Fibroblast of peridontal ligament (primary cell): Measurements from ENCODE around the gene LPCAT2.

Source experiments
- DNase-seq: peaks from one replicate; pipeline ENCODE4 v3.0.0-alpha.2; 2010; ENCODE audit errors: extremely low read depth

The LPCAT2 gene

DNA sequence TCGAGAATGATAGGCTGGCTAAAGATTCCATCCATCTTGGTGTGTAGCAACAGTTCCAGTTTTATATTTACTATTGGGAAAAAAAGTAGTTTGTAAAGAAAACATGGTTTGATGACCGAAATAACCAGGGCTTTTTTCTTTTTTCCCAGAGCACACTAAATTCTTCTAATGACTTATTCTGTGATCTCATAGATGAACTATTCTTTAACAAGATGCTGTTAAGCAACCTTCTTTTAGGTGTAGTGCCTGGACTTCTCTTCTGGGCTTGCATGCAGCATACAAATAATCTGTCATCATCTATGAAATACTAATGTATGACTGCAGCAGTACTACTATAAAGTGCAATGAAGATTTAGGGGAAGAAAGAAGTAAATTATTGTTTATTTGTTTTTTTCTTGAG is 46.6 kb downstream of the LPCAT2 start:
- no peak for DNase-seq

DNA sequence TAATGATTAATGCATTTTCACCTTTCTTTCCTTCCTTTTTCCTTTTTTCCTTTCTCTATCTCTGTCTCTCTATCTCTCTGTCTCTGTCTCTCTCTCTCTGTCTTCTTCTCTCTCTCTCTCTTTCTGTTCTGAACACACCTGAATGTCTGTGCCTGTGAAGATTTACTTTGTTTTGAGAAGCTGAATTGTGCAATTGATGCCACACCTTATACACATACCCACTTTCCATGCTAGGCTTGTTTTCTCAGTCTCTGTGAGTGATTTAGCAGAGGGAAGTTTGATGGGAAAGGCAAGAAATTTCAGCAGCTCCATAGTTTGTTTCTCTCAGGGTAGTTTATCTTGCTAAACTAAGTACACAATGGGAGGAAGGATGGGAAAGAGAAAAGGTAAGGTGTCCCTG is 48.3 kb downstream of the LPCAT2 start:
- no peak for DNase-seq

DNA sequence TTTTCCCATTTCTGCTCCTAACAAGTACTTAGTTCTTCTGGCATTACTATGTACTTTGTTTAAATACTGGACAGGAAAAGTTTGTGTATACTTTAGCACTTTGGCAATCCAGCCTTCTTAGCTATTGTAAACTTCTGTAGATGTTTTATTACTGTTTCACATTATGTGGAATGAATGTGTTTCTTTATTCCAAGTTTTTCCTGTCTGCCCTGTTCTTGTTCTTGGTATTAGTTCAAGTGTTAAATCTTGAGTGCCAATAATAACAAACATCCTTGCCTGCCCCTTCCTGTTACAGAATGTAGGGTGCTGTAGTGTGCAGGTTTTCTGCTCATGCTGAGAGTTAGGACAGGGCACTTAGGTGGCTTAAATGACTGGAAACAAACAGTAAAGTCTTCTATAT is 50.4 kb downstream of the LPCAT2 start:
- peak; percentile 79 for DNase-seq

DNA sequence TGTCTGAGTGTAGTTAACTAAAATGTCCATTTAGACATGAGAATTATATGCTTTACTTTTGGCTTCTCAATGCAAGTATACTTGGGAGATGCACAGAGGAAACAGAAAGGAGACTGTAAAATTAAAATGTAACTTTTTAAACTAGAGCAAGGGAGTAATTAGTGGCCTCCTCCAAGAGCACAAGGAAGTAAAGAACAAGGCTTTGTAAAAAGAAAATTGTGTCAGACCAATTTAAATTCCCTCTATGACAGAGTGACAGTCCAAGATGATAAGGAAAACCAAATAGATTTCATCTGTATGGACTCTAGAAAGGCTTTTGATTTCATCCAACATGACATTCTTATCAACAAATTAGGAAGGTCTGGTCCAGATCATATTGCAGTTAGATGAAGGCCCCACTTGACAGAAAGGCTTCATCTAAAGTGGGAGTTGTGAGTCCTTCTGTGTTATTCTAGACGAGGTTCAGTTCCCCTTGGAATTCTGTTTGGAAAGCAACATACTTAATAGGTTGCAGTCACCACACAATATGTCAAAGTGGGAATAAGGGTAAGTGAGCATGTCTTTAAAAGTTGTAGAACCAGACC is 51.2 kb downstream of the LPCAT2 start:
- no peak for DNase-seq

DNA sequence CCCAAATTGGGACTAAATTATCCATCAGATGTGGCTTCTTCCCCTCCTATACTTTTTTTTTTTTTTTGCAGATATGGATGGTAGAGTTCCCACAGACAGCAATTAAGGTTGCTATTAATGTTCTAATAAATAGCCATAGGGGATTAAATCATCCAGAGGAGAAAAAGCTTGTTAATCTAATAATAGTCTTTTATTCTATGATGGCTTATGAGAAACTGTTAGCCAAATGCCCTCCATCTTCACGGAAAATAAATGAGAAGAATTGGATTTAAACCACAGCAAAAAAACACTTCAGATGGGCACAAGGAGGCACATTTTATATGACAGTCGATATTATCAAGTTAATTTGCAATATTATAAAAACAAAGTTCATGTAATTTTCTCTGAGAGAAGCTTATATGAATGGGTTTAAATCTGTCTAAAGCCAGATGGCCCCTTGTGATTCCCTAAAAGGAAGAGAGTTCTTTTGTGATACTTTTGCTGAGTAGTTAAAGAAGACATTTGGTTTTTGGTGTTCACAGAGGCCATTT is 52.5 kb downstream of the LPCAT2 start:
- DNase-seq, result no peak

DNA sequence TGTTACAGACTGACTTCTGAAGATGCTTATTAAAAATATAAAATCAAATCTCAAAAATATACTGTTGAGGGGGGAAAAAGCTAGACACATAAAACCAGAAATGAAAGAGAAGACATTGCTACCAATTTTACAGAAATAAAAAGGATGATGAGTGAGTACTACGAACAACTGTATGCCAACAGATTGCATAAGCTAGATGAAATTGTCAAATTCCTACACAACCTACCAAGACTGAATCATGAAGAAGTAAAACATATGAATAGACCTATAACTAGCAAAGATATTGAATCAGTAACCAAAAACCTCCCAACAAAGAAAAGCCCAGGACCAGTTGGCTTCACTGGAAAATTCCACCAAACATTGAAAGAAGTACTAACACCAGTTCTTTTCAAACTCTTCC is 54.1 kb downstream of the LPCAT2 start:
- peak; percentile 85 for DNase-seq

DNA sequence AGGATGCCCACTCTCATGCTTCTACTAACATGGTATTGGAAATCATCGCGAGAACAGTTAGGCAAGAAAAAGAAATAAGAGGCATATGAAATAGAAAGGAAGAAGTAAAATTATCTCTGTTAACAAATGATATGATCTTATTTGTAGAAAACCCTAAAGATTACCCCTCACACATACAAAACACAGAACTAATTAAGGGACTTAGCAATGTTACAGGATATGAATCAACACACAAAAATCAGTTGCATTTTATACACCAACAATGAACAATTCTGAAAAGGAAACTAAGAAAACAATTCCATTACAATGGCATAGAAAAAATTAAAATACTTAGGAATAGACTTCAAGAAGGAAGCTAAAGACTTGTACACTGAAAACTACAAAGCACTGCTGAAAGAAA is 54.9 kb downstream of the LPCAT2 start:
- no peak for DNase-seq

DNA sequence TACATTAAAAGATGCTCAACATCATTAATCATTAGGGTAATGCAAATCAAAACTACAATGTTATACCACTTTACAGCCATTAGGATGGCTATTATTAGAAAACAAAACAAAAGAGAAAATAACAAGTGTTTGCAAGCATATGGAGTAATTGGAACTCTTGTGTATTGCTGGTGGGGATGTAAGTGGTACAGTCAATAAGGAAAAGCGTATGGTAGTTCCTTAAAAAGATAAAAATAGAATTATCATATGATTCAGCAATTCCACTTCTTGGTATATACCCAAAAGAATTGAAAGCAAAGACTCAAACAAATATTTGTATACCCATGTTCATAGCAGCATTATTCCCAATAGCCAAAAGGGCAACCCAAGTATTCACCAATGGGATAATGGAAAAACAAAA is 56.2 kb downstream of the LPCAT2 start:
- no peak for DNase-seq

DNA sequence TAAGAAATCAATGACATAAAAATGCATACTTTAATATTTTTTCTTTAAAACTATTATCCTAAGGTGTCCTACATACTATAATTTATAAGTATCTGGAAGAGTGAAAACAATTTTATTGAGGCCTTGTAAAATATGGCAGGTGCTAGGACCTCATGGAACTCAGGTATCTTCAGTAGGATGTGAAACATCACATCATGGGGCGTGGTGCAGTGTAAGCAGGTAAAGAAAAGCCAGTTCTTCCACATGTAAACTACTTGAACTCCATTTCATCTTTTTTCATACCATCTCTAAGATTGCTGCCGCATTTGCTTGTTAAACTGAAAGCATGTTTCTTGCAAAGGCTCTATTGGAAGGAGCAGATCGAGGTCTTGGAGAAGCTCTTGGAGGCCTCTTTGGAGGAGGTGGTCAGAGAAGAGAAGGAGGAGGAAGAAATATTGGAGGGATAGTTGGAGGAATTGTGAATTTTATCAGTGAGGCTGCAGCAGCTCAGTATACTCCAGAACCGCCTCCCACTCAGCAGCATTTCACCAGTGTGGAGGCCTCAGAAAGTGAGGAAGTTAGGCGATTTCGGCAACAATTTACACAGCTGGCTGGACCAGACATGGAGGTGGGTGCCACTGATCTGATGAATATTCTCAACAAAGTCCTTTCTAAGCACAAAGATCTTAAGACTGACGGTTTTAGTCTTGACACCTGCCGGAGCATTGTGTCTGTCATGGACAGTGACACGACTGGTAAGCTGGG is 57.7 kb downstream of the LPCAT2 start, which contains the start of gene CAPNS2:
CAPNS2 (plus strand) TSS at position 253 of the 744 bp plus-strand sequence; CDS start at position 326, 73 bp downstream.
- DNase-seq, result no peak

DNA sequence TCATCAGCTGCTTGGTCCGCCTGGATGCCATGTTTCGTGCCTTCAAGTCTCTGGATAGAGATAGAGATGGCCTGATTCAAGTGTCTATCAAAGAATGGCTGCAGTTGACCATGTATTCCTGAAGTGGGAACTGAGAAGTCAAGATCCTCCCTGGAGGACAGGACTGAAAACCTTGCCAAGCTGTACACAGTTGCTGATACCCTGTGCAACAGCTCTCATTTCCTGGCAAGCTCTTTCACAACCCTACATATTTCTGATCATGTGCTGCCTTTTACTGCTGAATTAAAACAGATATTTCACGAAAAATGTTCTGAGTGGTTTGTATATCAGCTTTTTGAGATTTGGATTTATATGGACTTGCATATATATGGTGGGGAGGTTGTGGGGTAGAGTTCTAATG is 58.5 kb downstream of the LPCAT2 start:
- peak; percentile 80 for DNase-seq

DNA sequence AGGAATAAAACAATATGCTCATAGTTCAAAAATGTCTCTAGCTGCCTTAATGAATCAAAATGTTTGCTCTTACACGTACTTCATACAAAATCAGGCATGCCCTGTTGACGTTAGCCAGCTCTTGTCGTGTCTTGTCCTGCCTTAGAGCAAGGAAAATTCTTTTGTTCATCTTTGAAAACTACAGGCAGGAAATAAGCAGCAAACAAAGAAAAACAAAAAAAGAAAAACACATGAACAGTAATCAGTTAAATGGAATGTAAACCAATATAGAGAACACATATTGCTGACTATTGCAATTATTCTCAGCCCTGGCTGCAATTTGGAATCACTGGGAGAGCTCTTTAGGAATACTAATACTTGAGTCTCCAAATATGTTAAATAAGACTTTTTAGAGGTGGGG is 59.3 kb downstream of the LPCAT2 start:
- peak; percentile 15 for DNase-seq

DNA sequence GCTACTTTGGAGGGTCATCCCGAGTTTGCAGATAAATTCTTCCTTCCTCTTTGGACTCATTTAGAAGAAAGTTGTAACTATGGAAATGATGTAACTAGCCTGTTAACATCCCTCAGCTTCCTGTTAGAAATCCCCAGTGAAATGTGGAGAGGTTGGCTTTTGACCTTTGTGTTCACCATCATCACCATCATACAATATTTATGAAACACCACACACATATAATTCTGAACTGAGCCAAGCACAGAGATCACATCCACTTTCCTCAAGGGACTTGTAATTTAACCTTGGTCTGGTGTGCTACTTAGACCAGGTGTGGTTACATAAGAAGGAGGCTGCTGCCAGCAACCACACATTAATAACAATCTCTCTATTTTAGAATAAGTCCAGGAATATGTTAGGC is 60.2 kb downstream of the LPCAT2 start:
- peak; percentile 70 for DNase-seq

DNA sequence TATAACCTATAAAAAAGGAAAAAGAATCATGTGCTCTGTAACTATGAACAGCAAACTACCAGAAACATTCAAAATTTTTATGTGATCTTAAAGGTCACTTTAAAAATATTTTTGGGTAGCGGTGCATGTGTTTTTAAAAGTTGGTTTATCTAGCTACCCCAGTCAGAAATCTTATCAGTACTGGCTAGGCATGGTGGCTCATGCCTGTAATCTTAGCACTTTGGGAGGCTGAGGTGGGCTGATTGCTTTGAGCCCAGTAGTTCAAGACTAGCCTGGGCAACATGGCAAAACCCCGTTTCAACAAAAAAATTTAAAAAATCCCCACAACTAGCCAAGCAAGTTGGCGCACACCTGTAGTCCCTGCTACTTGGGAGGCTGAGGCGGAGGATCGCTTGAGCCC is 61.3 kb downstream of the LPCAT2 start:
- no peak for DNase-seq

DNA sequence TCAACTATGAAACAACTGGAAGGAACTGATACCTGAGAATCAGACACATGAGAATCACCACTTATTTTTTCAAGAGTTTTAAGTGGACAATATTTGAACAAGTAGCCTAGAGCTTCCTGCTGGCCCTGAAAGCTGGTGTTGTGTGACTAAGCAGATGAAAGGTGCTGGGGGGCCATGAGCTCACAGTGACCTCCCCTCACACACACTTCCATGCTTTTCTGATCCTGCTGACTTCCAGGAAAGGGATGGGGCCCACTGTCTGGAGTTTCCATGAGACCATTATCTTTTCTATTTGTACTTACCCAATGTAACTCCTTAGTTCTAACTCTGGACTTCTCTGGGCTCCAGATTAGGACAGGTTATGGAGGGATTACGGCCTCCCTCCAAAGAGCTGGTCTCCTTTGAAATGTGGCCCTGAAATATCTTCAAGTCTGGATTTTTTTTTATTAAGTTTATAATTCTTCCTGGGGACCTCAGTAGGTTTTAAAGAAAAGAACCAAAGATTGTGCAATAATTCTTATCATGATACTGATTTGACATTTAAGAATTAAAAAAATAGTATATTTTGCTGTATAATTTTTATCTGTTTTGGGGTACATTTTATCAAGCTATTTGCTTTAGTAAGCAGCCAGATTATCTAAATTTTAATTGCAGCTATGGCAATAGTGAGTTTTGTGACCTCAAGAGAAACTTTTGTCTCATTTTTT is 62.5 kb downstream of the LPCAT2 start:
- no peak for DNase-seq

DNA sequence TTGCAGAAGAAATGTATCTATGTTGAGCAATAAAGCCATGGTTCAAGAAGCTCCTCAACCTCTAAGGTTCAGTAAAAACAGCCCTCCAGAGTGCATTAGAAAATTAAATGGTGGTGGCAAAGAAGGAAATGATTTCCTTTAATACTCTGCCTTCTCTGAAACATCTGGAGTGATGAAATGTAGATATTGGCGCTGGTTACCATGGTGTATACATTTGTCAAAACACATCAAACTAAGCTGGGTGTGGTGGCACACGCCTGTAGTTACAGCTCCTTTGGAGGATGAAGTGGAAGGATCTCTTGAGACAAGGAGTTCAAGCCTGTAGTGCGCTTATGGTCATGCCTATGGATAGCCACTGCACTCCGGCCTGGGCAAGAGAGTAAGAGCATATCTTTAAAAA is 63.6 kb downstream of the LPCAT2 start:
- peak; percentile 57 for DNase-seq

DNA sequence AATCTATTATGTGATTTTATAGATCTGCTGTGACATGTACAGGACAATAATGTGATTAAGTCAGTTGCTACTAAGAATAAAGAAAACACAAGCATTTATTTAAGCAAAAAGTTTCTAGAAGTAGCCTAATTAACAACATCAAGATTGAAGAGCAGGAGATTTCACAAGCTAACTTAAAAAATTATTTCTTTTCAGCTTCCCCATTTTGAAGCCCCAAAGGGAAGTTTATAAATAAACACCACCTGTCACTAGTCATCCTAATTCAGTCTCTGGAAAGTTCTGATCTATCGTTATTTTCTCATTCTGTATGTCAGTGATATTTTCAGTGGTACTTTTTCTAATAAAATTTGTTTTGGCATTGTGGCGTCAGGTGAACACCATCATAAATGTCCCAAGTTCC is 65.9 kb downstream of the LPCAT2 start:
- no peak for DNase-seq

DNA sequence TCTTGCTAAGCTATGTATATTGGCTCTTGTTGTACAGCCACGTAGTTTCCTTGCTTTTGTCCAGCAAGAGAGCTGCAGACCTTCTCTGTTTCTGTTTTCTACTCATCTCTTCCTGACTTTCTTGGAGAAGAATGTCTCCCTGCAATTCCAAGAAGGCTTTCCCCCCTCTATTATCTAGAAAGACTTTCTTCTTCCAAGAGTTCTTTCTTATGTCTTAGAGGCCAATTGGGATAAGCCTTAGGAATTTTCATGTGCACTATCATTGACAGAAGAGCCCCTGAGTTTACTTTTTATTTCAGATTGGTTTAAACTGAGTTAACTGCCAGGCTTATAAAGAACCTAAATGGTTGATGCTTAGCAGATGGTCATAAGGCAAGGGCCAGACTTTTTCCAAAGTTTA is 66.6 kb downstream of the LPCAT2 start:
- DNase-seq, result no peak

DNA sequence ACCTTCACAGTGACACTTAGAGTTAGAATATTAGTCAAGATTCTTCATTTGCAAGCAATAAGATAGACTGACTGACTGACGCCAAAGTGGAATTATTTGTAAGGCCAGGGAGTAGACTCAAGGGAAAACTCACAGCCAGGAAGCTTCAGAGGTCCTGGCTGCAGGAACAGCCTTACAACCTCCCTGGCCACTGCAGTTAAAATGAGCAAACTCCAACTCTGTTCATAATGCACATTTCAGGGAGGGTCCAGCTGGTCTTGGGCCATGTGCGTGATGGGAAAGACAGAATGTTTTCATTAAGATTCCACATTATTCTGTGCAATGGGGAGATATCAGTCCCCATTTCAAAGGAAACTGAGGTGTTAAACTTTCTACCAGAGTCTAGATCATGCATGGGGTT is 67.5 kb downstream of the LPCAT2 start:
- no peak for DNase-seq

DNA sequence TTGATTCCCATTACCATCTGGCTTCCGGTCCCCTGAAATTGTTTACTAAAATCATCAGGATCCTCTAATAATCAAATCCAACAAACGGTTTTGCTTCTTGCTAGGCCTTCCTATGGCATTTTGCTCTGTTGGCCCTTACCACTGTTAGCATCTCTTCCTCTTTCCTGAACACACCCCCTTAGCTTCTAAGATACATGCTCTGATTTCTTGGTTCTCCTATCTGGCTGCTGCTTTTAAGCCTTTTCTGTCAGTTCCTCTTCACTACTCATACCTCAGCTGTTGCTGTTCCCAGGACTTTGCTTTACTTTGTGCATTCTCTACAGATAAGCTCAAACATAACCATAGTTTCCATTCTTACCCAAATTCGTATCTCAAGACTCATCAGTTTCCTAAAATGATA is 69.0 kb downstream of the LPCAT2 start:
- no peak for DNase-seq

DNA sequence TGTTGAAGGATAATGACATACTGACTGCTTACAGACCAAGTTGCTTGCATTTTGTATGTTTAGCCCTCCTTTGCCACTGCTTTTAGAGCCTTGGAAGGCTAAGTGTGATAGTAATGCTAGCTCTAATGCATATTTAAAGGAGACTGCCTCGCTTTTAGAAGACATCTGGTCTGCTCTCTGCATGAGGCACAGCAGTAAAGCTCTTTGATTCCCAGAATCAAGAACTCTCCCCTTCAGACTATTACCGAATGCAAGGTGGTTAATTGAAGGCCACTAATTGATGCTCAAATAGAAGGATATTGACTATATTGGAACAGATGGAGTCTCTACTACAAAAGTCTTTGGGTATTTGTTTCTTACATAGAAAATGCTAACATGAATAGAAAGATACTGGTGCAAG is 76.8 kb downstream of the LPCAT2 start:
- no peak for DNase-seq

DNA sequence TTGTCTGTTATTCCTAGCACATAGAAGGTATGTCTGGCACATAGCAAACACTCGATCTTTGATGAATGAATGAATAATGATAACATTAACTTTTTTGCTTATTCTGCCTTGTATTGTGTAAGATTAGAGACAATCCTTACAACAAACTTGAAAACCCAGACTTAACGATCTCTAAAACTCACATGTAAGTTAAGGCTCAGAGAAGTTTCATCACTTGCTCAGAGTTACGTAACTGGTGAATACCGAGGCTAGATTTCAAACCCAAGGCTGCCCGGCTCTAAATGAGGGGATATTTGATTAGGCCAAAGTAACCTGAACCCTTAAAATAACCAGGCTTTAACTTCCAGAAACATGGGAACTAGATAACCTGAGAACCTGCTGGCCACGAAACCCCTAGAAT is 79.9 kb downstream of the LPCAT2 start:
- no peak for DNase-seq

DNA sequence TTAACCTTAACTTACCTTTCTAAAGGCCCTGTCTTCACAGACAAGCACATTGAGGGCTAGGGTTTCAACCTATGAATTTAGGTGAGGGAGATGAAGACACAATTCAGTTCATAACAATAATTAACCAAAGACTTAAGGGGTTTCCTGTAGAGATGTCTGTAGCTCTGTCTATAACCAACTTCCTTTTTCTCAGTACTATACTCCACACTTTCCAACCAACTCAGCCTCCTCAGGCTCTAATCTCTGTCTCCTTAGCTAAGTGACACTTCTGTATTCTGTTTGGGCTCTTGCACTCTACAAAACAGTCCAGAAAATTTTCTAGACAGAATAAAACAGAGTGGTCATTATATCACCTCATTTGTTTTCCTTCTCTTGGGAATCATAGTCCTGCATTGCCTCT is 83.4 kb downstream of the LPCAT2 start:
- no peak for DNase-seq

DNA sequence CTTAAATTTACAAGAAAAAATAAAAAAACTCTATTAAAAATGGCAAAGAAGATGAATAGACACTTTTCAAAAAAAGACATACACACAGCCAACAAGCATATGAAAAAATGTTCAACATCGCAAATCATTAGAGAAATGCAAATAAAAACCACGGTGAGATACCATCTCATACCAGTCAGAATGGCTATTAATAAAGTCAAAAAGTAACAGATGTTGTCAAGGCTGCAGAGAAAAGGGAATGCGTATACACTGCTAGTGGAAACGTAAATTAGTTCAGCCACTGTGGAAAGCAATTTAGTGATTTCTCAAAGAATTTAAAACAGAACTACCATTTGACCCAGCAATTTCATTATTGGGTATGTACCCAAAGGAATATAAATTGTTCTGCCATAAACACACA is 89.1 kb downstream of the LPCAT2 start:
- no peak for DNase-seq
